Measurements from ENCODE around the gene NLGN4X.
"Not testable (repeated sequence)": the region's sequence is repeated elsewhere in the genome, so short reads cannot be mapped to it uniquely, and the experiment has no call there.

NLGN4X gene

DNA sequence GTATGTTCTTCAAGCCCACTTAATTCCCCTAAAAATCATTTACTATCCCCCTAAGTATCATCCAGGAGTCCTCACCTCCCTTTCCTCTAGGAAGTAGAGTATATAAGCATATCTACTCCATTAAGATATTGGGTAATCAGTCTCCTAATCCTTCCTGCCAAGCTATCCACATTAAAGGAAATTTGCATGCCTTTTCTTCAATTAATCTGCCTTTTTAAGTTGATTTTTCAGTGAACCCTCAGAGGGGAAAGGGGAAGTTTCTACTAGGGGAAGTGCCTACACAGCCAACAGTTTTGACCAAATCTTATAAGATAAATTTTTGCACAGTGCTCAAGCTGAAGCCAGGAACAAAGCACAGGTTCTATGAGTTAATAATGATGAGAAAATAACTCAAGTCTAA lies 222.8 kb downstream of the NLGN4X start:
- DNase-seq (ENCODE audit: low read depth): no peak

DNA sequence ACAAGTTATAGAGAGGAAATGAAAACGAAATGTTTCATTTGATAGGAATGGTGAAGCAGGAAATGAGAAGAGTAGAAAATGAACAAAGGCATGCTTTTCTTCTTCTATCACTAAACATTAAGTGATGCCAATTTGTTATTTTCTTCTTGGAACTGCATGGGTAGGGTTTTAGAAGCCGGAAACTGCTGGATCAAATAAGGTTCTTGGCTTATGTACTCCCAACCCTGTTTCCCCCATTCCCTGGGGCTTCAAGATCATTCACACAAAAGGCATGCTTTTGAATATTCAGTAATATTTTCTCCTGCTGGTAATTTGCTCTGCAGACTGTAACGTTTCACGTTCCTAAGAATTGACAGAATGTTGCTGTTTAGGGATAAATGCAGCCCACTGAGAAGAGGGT lies 224.1 kb downstream of the NLGN4X start:
- DNase-seq (ENCODE audit: low read depth): no peak

DNA sequence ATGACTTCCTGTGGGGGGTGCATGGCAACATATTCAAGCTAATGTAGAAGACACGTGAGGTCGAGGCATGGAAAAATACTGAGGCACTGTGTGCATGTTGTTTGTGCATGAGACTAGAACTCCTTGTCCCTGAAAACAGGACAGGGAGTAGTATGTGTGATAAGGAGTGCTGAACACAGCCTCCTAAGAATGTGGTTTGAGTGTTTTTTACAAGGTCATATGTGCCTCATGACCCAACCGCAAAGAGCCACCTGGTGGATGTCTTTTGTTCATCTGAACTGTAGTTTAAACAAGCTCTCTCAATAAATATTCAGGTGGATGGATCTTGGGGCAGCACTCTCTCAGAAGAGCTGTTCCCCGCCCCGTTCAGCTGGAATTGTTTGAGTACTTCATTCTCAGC lies 226.6 kb downstream of the NLGN4X start:
- no peak for DNase-seq (ENCODE audit: low read depth)

- DNase-seq (ENCODE audit: low read depth): no peak
Observed at GRCh38 chrX:5998901-5999300, 229.8 kb downstream of the NLGN4X start.

DNA sequence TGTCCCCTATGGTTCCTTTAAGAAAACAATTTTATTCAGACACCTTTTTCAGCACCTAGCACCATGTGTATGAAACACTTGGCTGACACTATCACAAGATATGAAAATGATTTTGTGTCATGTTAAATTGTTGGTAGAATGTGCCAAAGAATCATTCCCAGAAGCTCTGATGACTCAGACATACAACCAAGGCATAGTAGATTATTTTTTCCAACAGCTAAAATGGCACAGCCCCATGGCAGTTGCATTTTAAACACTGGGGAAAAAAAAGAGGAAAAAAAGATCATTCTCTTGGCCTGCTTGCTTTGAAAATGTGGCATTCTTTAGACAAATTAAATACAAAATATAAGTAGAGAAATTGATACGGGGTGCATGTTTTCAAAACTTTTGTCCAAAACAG lies 230.2 kb downstream of the NLGN4X start:
- DNase-seq (ENCODE audit: low read depth): no peak

DNA sequence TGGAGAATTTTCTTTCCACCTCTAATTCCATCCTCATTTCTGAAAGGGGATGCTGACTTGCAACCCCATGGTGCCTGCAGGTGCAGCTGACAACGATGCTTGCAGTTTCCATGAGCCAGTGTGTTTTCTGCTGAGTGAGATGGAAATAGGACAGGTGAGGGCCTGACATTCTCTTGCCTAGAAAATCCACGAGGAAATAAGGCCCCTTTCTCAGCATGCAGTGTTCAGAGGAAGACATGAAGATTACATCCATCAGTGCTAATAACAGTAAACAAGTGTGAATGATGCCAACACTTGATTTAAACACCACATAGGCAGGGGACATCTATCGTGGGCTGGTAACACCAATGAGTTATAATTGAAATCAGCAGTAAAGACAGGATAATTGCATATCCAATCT lies 237.3 kb downstream of the NLGN4X start:
- DNase-seq (ENCODE audit: low read depth): no peak

- no peak for DNase-seq (ENCODE audit: low read depth)
Observed at GRCh38 chrX:5979338-5979737, 249.3 kb downstream of the NLGN4X start.

DNA sequence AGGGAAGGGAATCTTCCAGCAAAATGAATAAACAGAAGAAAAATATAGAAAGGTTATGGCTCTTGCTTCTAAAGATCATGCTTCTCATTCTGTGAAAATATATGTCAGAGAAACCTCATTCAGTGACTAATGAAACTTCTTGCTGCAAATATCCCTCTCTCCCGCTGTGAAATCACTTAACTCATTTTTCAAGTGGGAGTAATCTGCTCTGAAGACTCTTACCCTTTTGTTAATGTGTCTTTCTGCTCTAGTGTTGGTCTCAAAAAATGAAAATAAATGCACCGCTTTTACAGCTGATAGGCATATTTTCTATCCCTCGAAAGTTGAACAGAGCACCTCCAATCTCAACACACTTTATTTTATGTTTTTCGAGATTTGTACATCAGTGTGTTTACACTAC lies 252.3 kb downstream of the NLGN4X start:
- DNase-seq (ENCODE audit: low read depth): no peak

- DNase-seq (ENCODE audit: low read depth): no peak
Observed at GRCh38 chrX:5971300-5971699, 257.4 kb downstream of the NLGN4X start.

DNA sequence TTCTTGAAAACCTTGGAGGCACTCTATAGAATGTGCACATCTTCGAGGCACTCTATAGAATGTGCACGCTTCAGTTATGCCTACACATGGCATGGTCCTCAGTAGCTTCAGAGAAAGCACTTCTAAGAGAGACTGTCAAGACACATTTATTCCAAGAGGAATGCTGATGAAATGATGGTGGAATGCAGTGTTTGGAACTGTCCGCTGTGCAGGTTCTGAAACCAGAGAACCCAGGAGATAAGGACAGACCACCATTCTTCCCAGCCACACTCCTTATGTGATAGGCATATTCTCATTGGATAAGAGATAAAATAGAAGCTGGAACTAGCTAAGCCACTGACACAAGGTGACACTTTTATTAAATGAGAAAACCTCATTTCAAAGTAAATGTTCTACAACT lies 263.3 kb downstream of the NLGN4X start:
- DNase-seq (ENCODE audit: low read depth): no peak

DNA sequence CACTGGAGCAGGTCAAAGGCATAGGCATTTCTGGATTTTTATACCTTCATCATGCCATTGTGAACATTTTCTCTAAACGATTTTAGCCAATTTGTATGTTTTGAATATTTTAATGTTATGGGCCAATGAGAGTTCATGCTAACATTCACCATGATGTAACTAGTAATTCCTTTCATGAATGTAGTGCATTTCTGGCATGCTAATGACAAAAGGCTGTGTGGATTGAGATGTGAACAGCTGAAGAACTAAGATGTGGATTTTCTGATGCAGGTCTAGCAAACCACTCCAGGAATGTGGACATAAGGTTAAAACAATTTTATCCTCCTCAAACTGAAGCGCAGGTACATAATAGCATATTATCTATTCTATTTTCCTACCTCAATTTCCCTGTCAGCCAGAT lies 269.4 kb downstream of the NLGN4X start:
- no peak for DNase-seq (ENCODE audit: low read depth)

DNA sequence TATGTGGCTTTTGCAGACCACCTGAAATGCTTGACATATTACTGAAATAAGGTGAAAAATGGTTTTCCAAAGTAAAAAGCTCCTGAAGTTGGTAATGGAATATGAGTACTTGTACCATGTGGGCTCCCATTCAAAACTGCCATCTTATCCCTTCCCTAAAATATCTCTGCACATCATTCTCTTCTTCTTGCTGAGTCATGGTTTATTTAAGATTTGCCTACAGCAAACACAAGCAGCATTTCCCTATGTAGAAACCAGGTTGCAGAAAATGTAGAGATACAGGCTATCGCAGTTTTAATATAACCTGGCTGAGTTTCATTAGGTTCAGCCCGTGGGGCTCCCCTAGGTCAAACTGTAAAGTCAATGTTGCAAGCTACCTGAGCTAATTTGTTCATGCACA lies 270.1 kb downstream of the NLGN4X start:
- no peak for DNase-seq (ENCODE audit: low read depth)

DNA sequence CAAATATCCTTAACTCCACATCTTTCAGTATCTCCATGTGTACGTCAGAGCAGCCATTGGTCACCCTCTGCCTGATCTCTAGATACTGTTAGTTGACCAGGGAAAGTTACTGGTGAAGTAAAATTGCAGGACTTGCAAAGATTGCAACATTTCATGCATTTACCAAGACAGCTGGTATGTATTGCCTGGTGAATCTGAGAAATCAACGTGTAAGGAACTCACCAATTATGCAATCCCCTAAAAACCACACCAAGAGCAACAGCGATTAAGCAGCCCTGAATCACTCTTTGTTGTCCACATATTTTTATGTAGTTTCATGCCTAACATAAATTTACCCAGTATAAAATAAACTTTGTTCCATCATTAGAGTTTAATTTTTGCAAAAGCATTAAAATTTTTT lies 271.2 kb downstream of the NLGN4X start:
- peak; percentile 3 for DNase-seq (ENCODE audit: low read depth)

DNA sequence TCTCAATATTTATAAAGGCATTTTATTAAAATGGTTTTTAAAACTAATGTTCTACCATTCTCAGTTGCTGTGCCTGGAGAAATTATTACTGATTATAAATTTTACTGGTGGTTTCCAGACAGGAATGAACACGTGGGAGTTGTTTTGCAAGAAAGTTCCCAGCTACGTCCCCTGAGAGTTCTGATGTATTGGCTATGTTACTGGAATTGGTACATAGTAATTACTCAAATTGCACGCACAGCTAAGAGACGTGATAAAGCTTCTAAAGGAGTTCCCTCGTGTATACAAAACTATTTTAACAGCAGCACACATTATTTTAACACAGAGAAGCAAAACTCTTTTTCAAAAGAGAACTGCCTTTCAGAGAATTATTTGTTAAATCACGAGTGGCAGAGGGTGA lies 292.2 kb downstream of the NLGN4X start:
- DNase-seq (ENCODE audit: low read depth): no peak

- no peak for DNase-seq (ENCODE audit: low read depth)
Observed at GRCh38 chrX:5928224-5928623, 300.4 kb downstream of the NLGN4X start.

GRCh38 chrX:5916945-5917344 lies 311.7 kb downstream of the NLGN4X start:
- DNase-seq (ENCODE audit: low read depth): no peak

DNA sequence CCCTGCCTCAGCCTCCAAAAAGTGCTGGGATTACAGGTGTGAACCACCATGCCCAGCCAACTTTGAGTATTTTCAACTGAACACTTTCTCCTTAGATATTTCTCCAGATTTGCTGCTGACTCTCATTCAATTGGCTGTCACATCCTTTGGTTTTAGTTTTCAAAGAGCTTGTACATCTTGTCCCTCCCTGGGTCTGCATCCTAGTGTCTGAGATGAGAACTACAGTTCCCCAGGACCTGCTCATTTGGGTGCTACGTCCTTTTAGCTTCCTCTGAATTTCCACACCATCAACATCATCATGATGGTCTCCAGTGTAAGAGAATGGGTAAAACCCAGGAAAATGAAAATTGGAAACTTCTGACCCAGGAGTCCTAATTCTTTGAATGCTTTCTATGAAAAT lies 312.9 kb downstream of the NLGN4X start:
- DNase-seq (ENCODE audit: low read depth): no peak

DNA sequence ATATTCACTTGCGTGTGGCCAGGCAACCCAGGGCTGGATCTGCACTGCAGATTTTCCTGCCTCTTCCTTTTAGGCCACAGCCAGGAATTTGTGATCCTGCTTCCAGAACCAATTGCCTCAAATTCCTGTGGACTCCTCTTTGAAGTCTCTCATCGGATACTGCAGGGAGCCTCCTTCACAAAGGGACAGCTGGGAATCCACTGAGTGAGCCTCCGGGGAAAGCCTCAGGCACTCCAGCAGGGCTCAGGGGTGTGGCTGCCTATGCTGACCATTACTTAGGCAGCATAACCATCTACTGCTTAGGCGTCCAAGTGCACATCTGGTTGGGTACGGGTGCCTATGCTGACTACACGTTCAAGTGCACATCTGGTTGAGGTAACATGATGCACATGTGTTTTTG lies 321.5 kb downstream of the NLGN4X start:
- no peak for DNase-seq (ENCODE audit: low read depth)

- DNase-seq (ENCODE audit: low read depth): not testable (repeated sequence)
Observed at GRCh38 chrX:5903586-5904190, 325.0 kb downstream of the NLGN4X start.

GRCh38 chrX:5898463-5898862 lies 330.2 kb downstream of the NLGN4X start:
- no peak for DNase-seq (ENCODE audit: low read depth)

GRCh38 chrX:5891378-5891777 lies 337.3 kb downstream of the NLGN4X start:
- DNase-seq (ENCODE audit: low read depth): no peak

GRCh38 chrX:5876984-5877596 lies 351.6 kb downstream of the NLGN4X start:
- DNase-seq (ENCODE audit: low read depth): no peak

- no peak for DNase-seq (ENCODE audit: low read depth)
Observed at GRCh38 chrX:5870238-5870637, 358.4 kb downstream of the NLGN4X start.

DNA sequence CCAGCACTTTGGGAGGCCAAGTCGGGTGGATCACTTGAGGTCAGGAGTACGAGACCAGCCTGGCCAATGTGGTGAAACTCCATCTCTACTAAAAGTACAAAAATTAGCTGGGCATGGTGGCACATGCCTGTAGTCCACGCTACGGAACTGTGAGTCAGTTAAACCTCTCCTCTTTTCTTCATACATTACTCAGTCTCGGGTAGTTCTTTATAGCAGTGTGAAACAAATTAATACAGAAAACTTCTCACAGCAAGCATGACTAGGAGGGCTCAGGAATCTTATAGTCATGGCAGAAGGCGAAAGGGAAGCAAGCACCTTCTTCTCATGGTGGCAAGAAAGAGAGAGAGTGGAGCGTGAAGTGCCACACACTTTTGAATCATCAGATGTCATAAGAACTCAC lies 358.9 kb downstream of the NLGN4X start:
- DNase-seq (ENCODE audit: low read depth): no peak
